ENCODE measurements around the gene MBTD1.

- no peak for TF ChIP-seq CTCF (IDR thresholded peaks at IDR 0.05 in 4 of 5, conservative IDR thresholded peaks at IDR 0.05 in 1 of 5)
- TF ChIP-seq POLR2A (IDR thresholded peaks at IDR 0.05) = no peak
These were observed 74.0 kb downstream of the MBTD1 start for GRCh38 chr17:51185763-51186332.

Measured in gastrocnemius medialis (tissue), 4 donors.